CD1c-positive myeloid dendritic cell (primary cell): ENCODE measurements around the gene HOXB1.

Experiments used
- DNase-seq: peaks from one replicate; pipeline ENCODE4 v3.0.0-alpha.2; 2016; ENCODE audit errors: extremely low spot score

Gene HOXB1

GRCh38 chr17:48530887-48531272 is at the start of gene HOXB1:
Gene HOXB1, minus strand, starts transcription at chr17:48531011. Its CDS starts 107 bp downstream, at chr17:48530904.
- DNase-seq = no peak

GRCh38 chr17:48579760-48580554 is 49.1 kb upstream of the HOXB1 start:
- no peak for DNase-seq

GRCh38 chr17:48579471-48579759 is 48.6 kb upstream of the HOXB1 start:
- DNase-seq = no peak

GRCh38 chr17:48578616-48579470 is 48.0 kb upstream of the HOXB1 start:
- DNase-seq = no peak

DNA sequence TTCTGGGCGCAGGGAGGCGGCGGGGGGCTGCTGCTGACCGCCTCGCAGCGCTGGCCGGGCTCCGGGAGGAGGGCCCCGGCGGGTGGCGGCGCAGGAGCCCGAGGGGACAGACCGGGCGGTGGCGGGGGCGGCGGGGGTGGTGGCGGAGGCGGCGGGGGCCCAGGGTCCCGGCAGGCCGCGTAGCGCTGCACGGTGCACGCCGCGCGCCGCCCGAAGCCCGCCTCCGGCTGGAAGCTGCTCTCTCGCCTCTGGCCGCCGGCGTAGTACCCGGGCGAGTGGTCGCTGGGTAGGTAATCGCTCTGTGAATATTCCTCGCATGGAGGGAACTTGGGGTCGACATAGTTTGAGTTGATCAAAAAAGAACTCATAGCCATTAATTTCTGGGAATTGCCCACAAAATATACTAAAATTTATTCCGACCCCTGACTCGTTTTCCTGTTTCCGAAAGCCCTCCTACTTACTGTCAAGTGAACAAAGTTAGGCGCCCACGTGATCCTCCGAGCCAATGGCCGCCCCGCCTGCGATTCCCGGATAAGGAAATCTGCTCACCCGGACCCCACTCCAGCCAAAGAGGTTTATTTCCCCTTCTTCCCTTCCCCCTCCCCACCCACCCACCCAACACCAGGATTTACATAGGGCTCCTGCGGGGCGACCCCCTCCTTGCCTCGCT is 47.3 kb upstream of the HOXB1 start, which contains the start of gene HOXB4:
TSS of gene HOXB4 (minus strand) at position 405 of the 670 bp plus-strand sequence. CDS start at position 374, 31 bp downstream.
- peak; percentile 61 for DNase-seq

DNA sequence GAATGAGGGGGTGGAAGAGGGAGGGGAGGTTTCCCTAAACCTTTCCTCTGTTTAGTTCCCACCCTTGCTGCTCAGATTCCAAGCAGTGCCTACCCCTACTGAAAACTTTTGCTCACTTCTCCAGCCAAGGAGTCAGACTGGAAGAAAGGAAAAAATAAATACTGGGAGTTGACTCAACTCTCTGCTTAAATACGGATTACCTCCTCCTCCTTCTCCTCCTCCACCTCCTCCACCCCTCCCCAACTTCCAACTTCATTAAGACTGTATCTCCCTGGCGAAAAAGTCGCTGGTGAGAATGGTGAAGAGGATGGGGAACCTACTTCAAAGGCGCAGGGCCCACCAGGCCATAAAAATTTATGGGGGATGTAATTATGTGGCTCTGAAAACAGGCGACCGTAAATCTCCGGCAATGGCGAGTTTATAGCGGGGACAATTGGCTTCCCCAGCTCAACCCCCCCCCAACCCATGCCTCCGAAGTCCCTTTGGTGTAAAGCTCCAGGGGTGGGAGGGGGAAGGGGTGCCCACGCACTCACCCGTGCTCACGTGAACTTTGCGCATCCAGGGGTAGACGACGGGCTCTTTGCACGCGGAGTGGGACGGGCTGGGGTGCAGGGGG is 46.6 kb upstream of the HOXB1 start:
- no peak for DNase-seq

GRCh38 chr17:48576479-48577309 is 45.9 kb upstream of the HOXB1 start:
- DNase-seq = peak; percentile 11

- DNase-seq = no peak
Observed at GRCh38 chr17:48575673-48576478, 45.1 kb upstream of the HOXB1 start.

DNA sequence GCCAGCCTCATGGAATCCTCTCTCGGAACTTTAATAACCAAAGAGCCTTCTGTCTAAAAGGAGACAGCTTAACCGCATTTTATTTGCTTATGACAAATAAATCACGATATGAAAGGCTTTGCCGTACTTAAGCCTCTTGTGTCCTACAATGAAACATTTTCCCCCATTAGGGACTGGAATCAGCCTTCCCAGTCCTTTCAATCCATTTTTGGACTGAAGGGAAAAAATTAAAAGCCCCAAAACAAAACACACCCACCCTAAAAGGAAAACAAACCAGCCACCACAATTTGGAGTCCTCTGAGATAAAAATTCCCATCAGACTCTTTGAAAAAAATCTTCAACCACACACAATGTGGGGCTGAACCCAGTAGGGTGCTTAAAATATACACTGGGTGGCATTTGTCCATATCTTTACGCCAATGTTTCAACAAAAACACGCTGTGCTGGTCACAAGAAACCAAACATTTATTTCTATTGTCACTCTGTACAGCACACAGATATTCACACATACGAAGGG is 44.3 kb upstream of the HOXB1 start:
- no peak for DNase-seq

DNA sequence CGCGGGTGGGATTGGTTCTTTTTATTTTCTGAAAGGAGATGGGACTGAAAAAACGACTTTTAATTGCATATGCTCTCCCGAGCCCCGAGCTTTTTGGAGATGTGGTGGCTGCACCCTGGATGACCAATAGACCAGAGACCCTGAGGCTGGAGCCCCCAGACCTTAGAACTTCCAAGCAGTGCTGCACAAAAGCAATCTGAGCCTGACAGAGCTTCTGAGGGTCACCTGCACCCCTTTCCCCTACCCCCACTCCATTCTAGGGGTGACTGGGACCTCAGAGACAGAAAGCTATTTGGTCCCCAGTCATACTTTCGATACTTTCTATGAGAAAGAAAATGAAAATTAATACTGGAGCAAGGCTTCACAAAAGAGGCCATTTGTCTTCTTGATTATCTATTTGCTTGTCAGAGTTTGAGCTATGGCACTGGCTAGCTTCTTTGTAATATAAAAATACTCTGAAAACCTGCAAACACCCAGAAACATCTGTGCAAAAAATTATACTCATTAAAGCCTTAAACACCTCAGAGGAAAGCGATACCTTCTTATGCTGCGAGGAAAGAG is 43.8 kb upstream of the HOXB1 start:
- DNase-seq = no peak

GRCh38 chr17:48571826-48572417 is 41.1 kb upstream of the HOXB1 start:
- no peak for DNase-seq

DNA sequence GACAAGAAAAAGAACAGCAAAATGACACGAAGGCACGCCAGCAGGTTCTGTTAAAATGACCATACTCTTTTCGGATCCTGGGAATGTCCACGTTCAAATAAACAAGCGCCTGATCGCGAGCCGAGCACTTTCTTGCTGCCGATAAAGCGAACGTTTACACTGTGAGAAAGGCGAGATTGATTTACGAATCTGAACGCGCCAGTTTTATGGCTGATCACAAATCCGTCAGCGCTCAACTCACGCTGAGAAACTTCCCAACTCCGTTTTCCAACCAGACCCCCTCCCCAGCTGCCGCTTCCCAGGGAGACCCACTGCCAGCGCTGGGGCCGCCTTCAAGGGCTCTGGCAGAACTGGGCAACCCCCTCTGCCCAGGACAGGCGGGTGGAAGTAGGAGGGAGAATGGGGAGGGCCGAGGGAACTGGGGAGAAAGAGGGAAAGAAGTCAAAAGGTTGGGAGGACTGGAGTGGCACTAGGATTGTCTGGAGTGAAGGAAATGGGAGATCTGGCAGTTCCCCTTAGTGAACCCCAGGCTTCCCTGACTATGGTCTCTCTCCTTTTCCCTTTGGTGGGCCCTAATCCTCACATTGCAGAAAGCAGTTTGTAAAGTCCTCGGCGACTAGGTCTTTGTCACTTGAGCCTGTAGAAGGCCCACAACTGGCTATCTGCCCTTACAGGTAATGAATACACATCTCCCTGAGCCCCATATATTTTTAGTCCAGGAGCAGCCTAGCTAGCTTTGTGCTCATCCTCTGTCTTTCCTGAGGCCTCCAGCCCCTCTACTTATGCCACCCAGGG is 40.4 kb upstream of the HOXB1 start:
- no peak for DNase-seq

GRCh38 chr17:48570325-48571023 is 39.7 kb upstream of the HOXB1 start:
- no peak for DNase-seq

DNA sequence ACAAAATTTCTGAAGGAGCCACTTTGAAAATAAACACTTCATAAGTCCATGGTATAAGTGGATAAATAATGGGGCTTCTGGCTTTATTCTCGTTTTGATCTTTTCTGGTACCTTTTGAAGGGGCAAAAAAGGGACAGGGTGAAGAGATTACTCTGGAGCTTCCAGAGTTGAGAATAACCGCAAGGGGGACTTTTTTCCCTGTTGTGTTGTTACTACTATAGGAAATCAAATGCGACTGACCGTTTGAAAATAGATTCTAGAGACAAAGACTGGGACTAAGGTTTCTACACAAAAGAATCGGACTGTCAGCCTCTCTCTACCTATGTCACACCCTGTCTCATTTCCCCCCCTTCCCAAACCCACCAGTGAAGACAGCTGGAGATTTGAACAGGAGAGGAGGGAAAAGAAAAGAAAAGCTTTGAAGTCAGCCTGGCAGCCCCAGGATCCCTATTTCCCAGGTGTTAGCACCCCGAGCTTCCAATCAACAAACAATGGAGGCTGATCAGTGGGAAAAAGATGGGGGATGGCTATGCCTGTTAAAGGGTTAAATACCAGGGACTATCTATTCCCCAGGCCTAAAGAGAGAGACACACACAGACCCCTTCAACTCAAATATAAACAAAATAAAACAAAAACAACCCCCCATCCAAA is 39.0 kb upstream of the HOXB1 start:
- no peak for DNase-seq

- no peak for DNase-seq
Observed at GRCh38 chr17:48569240-48569582, 38.4 kb upstream of the HOXB1 start.

DNA sequence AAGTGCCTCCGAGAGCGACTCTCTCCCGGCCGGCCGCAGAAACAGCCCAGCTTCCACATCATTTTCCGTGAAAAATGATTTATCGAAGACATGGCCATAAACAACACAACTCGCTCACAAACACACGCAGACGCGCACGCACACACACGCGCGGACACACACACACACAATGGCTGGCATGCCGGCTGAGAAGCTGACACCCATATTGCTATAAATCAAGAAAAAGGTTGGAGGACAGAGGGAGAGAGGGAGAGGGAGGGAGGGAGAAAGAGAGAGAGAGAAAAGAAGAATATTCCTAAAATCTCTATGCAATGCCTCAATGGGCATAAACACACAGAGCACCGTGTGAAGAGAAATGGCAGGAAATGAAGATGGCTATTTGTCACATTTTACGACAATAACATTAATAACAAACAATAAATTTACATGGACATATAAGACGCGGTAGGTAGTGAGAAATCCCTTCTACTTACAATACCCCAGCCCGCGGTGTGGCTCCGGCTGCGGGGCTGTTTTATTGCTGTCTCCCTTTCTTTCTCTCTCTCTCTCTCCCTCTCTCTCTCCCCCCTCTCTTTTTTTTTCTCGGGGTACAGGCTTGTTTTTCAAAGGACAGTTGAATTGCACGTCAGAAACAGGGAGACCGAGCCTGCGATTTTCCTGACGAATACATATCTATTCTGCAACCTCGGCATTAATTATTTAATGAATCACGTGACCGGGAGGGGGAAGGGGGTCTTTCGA is 37.9 kb upstream of the HOXB1 start:
- no peak for DNase-seq
